Cardiac muscle cell (in vitro differentiated cells and primary cell): ENCODE results near the gene RNF187. TPM values are rescaled to one million over a fixed set of nuclear protein-coding genes. Genes with fewer than 3 reads are reported as not detected.

Source experiments
- DNase-seq, 2 donors: peaks; one replicate each; pipeline versions ENCODE4 v3.0.0 to v3.0.0-alpha.2; 2010 to 2017; ENCODE audit warnings: low read depth in 1 of 2, low spot score in 1 of 2
- H3K27ac ChIP-seq: fragments of 200-600 bp; sonication (generic); 2 replicates; pipeline ENCODE4 v1.5.1; 2016
- H3K27me3 ChIP-seq: fragments of 200-600 bp; sonication (generic); 2 replicates; pipeline ENCODE4 v1.6.0; 2016; ENCODE audit warnings: control low read depth
- H3K36me3 ChIP-seq: fragments of 200-600 bp; sonication (generic); 2 replicates; pipeline ENCODE4 v1.5.1; 2016; ENCODE audit warnings: control low read depth
- H3K4me1 ChIP-seq: fragments of 200-600 bp; sonication (generic); 2 replicates; pipeline ENCODE4 v1.8.1; 2017; ENCODE audit warnings: low read depth, mild to moderate bottlenecking, mixed run types
- H3K4me3 ChIP-seq: fragments of 200-600 bp; sonication (generic); 2 replicates; pipeline ENCODE4 v1.5.1; 2016; ENCODE audit warnings: mild to moderate bottlenecking
- H3K9me3 ChIP-seq: fragments of 200-600 bp; sonication (generic); 2 replicates; pipeline ENCODE4 v1.5.1; 2017; ENCODE audit warnings: low read depth, mild to moderate bottlenecking, control low read depth
- CTCF ChIP-seq: IDR thresholded peaks from 2 replicates; pipeline ENCODE4 v1.5.1; 2012; ENCODE audit warnings: low read depth, mild to moderate bottlenecking, low read length
- polyA plus RNA-seq: library from polyadenylated mRNA; unstranded; fragments of >200 nt; fragmentation: Nextera tagmentation; extraction: Ambion mirVana; gene quantifications from 2 replicates; pipeline ENCODE4 v1.2.1, GENCODE V29; 2016
- total RNA-seq: library from RNA; depleted of rRNA; stranded (reverse); fragments of >200 nt; gene quantifications from 2 replicates; pipeline ENCODE4 v1.2.3, GENCODE V29; 2016

Gene RNF187
- total and polyA plus RNA-seq, 2 experiments from 2014 or later: 86.5 to 213 TPM

DNA sequence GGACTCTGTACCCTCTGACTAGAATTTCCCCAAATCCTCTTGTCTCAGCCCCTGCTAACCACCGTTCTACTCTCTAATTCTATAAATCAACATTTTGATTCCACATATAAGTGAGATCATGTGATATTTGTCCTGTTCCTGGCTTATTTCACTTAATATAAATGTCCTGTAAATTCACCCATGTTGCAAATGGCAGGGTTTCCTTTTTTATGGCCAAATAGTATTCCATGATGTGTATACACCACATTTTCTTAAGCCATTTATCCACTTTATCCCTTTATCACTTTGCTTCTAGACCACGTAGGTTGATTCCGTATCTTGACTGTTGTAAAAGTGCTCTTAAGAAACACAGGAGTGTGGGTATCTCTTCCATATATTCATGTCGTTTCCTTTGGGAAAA is 8.9 kb downstream of the RNF187 start:
- no peak for TF ChIP-seq CTCF
- Histone ChIP-seq H3K4me3 (no peak overlapping the region), H3K27ac (no peak overlapping the region), H3K9me3 (no peaks in the 10 kb centered on the region), H3K4me1 (no peaks in the 10 kb centered on the region), H3K36me3 (peaks cover 4% of the 10 kb centered on the region), H3K27me3 (peaks cover 4% of the 10 kb centered on the region)
- no peak for DNase-seq

DNA sequence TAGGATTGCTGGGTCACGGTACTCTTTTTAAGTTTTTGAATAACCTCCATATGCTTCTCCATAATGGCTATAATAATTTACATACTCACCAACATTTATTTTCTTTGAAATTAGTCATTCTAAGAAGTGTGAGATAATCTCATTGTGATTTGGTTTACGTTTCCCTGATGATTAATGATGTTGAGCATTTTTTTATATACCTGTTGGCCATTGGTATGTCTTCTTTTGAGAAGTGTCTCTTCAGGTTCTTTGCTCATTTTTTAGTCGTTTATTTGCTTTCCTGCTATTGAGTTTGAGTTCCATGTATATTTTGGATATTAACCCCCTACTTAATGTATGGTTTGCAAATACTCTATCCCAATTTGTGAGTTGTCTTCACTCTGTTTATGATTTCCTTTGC is 9.3 kb downstream of the RNF187 start:
- Histone ChIP-seq H3K27me3 (peaks cover 4% of the 10 kb centered on the region), H3K4me3 (no peak overlapping the region), H3K9me3 (no peaks in the 10 kb centered on the region), H3K36me3 (peaks cover 4% of the 10 kb centered on the region), H3K27ac (no peak overlapping the region), H3K4me1 (no peaks in the 10 kb centered on the region)
- DNase-seq: no peak
- no peak for TF ChIP-seq CTCF

GRCh38 chr1:228497206-228497605 is 10.0 kb downstream of the RNF187 start:
- DNase-seq: no peak
- H3K27ac ChIP-seq: no peak overlapping the region
- H3K36me3 ChIP-seq: no peaks in the 10 kb centered on the region
- no peak for TF ChIP-seq CTCF
- H3K4me1 ChIP-seq: no peaks in the 10 kb centered on the region
- H3K4me3 ChIP-seq: no peak overlapping the region
- H3K27me3 ChIP-seq: peaks cover 7% of the 10 kb centered on the region
- H3K9me3 ChIP-seq: no peaks in the 10 kb centered on the region

DNA sequence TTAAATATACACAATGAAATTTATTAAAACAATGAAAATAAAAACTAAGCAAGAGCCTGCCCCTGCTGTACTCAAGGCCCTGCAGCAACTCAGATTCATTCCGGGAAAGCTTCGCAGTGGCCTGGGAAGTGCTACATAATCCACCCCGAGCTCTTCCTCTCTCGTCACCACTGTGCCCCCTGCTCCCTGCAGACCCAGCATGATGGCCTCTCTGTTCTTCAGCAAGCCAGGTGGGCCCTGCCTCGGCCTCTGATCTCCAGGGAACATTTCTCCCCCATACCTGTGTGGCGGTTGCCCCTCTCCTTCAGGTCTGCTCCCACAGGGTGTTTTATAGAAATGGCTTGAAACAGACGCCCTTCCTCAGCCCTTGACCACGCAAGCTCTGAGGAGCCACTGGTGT is 10.6 kb downstream of the RNF187 start:
- H3K4me1 ChIP-seq: no peaks in the 10 kb centered on the region
- no peak for DNase-seq
- no peaks in the 10 kb centered on the region for H3K9me3 ChIP-seq
- H3K27ac ChIP-seq: no peak overlapping the region
- H3K27me3 ChIP-seq: peaks cover 7% of the 10 kb centered on the region
- no peak for TF ChIP-seq CTCF
- no peak overlapping the region for H3K4me3 ChIP-seq
- H3K36me3 ChIP-seq: no peaks in the 10 kb centered on the region

GRCh38 chr1:228500143-228500734 is 13.1 kb downstream of the RNF187 start:
- Histone ChIP-seq H3K27ac (no peak overlapping the region), H3K4me1 (no peaks in the 10 kb centered on the region), H3K9me3 (no peaks in the 10 kb centered on the region), H3K27me3 (peaks cover 7% of the 10 kb centered on the region), H3K4me3 (no peak overlapping the region), H3K36me3 (no peaks in the 10 kb centered on the region)
- DNase-seq: no peak
- no peak for TF ChIP-seq CTCF
